Thoracic aorta (tissue), 2 donors: ENCODE results near the gene EFHC1. TPM values are rescaled to one million over a fixed set of nuclear protein-coding genes. Genes with fewer than 3 reads are reported as not detected.
"Not testable (repeated sequence)": the region's sequence is repeated elsewhere in the genome, so short reads cannot be mapped to it uniquely, and the experiment has no call there.

Experiments used
- ATAC-seq: fragments of 150-250 bp; one replicate; pipeline ENCODE4 v1.8.0; 2017; ENCODE audit warnings: low read depth; ENCODE audit not compliant: insufficient number of reproducible peaks, low FRiP score
- DNase-seq: peaks from one replicate; pipeline ENCODE4 v3.0.0-alpha.2; 2020; ENCODE audit warnings: low spot score
- H3K27ac ChIP-seq, 2 donors: fragments of 200-600 bp; sonication (generic); 1 replicate in 1 of 2; 2 replicates in 1 of 2; pipeline ENCODE4 v1.5.1; 2016; ENCODE audit warnings: mild to moderate bottlenecking in 2 of 2, moderate library complexity in 2 of 2
- H3K27me3 ChIP-seq: fragments of 200-600 bp; sonication (generic); replicated peaks from 2 replicates; pipeline ENCODE4 v1.6.0; 2016; ENCODE audit warnings: mild to moderate bottlenecking; ENCODE audit not compliant: insufficient read depth
- H3K36me3 ChIP-seq: fragments of 200-600 bp; sonication (generic); one replicate; pipeline ENCODE4 v1.5.1; 2016
- H3K4me1 ChIP-seq, 2 donors: fragments of 200-600 bp; sonication (generic); 1 replicate in 1 of 2; 2 replicates in 1 of 2; pipeline versions ENCODE4 v1.5.1 to v1.6.0; 2016; ENCODE audit warnings: low read depth in 2 of 2, mild to moderate bottlenecking in 1 of 2; ENCODE audit not compliant: control insufficient read depth in 1 of 2
- H3K4me3 ChIP-seq: fragments of 200-600 bp; sonication (generic); 2 replicates; pipeline ENCODE4 v1.5.1; 2016; ENCODE audit warnings: mild to moderate bottlenecking
- H3K9me3 ChIP-seq: fragments of 200-600 bp; sonication (generic); 2 replicates; pipeline ENCODE4 v1.5.1; 2016
- CTCF ChIP-seq: fragments of 200-600 bp; sonication (generic); IDR thresholded peaks from one replicate; pipeline ENCODE4 v1.5.1; 2019; ENCODE audit warnings: antibody characterized with exemption
- total RNA-seq, 2 donors: library from RNA; depleted of rRNA; stranded (reverse); fragments of >200 nt; gene quantifications; one replicate each; pipeline versions ENCODE4 v1.1.0 to v1.2.3, GENCODE V29; 2016

The EFHC1 gene
- total RNA-seq, 2 donors from 2014 or later = 13.5 to 14.9 TPM

- TF ChIP-seq CTCF = no peak
- no peak for ATAC-seq
- Histone ChIP-seq H3K9me3 (no peaks in the 10 kb centered on the region), H3K4me1 (no peaks in the 10 kb centered on the region), H3K4me3 (no peak overlapping the region), H3K36me3 (no peaks in the 10 kb centered on the region), H3K27ac (no peak overlapping the region), H3K27me3 (no peaks in the 10 kb centered on the region)
- no peak for DNase-seq
These were observed 43.4 kb upstream of the EFHC1 start for GRCh38 chr6:52376763-52377162.

- H3K9me3 ChIP-seq = no peaks in the 10 kb centered on the region
- H3K36me3 ChIP-seq = no peaks in the 10 kb centered on the region
- TF ChIP-seq CTCF = no peak
- no peak overlapping the region for H3K4me3 ChIP-seq
- H3K27ac ChIP-seq = no peak overlapping the region
- ATAC-seq = no peak
- no peaks in the 10 kb centered on the region for H3K4me1 ChIP-seq
- DNase-seq = no peak
- no peaks in the 10 kb centered on the region for H3K27me3 ChIP-seq
These were observed 42.5 kb upstream of the EFHC1 start for GRCh38 chr6:52377538-52378221.

- no peaks in the 10 kb centered on the region for H3K4me1 ChIP-seq
- no peaks in the 10 kb centered on the region for H3K9me3 ChIP-seq
- no peak for DNase-seq
- no peak overlapping the region for H3K27ac ChIP-seq
- H3K36me3 ChIP-seq = no peaks in the 10 kb centered on the region
- no peak for TF ChIP-seq CTCF
- H3K4me3 ChIP-seq = no peak overlapping the region
- H3K27me3 ChIP-seq = no peaks in the 10 kb centered on the region
- ATAC-seq = no peak
These were observed 38.9 kb upstream of the EFHC1 start for GRCh38 chr6:52381249-52381648.

- Histone ChIP-seq H3K9me3 (no peaks in the 10 kb centered on the region), H3K27me3 (no peaks in the 10 kb centered on the region), H3K4me1 (no peaks in the 10 kb centered on the region), H3K27ac (no peak overlapping the region), H3K4me3 (no peak overlapping the region), H3K36me3 (no peaks in the 10 kb centered on the region)
- TF ChIP-seq CTCF = no peak
- ATAC-seq (no peak), DNase-seq (no peak)
These were observed 35.9 kb upstream of the EFHC1 start for GRCh38 chr6:52384145-52384766.

- H3K4me3 ChIP-seq = no peak overlapping the region
- H3K9me3 ChIP-seq = no peaks in the 10 kb centered on the region
- no peak for DNase-seq
- H3K27me3 ChIP-seq = no peaks in the 10 kb centered on the region
- H3K27ac ChIP-seq = no peak overlapping the region
- no peak for TF ChIP-seq CTCF
- ATAC-seq = no peak
- no peaks in the 10 kb centered on the region for H3K4me1 ChIP-seq
- no peaks in the 10 kb centered on the region for H3K36me3 ChIP-seq
These were observed 35.1 kb upstream of the EFHC1 start for GRCh38 chr6:52385074-52385473.

- not testable (repeated sequence) for DNase-seq, H3K27me3 ChIP-seq, H3K27ac ChIP-seq, H3K36me3 ChIP-seq, H3K4me3 ChIP-seq, H3K4me1 ChIP-seq, H3K9me3 ChIP-seq, ATAC-seq
These were observed 32.0 kb upstream of the EFHC1 start for GRCh38 chr6:52388119-52388518.
